DMS53 treated with DMSO at 0.1 percent for 48 hours (cell line): ENCODE measurements around the gene LYRM4.

Experiments used
- DNase-seq: peaks from one replicate; lab custom pipeline; 2025; ENCODE audit not compliant: unreplicated experiment; lab: John Stamatoyannopoulos, UW

LYRM4 gene

GRCh38 chr6:5149891-5150290 lies 110.9 kb downstream of the LYRM4 start:
- DNase-seq = no peak

GRCh38 chr6:5149159-5149704 lies 111.5 kb downstream of the LYRM4 start:
- DNase-seq = no peak

GRCh38 chr6:5146398-5146797 lies 114.4 kb downstream of the LYRM4 start:
- no peak for DNase-seq

GRCh38 chr6:5143634-5144311 lies 117.0 kb downstream of the LYRM4 start:
- DNase-seq = peak; percentile 74

GRCh38 chr6:5142915-5143314 lies 117.8 kb downstream of the LYRM4 start:
- no peak for DNase-seq

- DNase-seq = no peak
These were observed 118.6 kb downstream of the LYRM4 start for GRCh38 chr6:5142131-5142530.

GRCh38 chr6:5141046-5141445 lies 119.7 kb downstream of the LYRM4 start:
- no peak for DNase-seq

- DNase-seq = no peak
These were observed 120.7 kb downstream of the LYRM4 start for GRCh38 chr6:5139828-5140771.

- DNase-seq = no peak
These were observed 121.5 kb downstream of the LYRM4 start for GRCh38 chr6:5138995-5139827.

- DNase-seq = no peak
These were observed 123.9 kb downstream of the LYRM4 start for GRCh38 chr6:5136851-5137250.

- DNase-seq = no peak
These were observed 124.9 kb downstream of the LYRM4 start for GRCh38 chr6:5135788-5136376.

- no peak for DNase-seq
These were observed 126.8 kb downstream of the LYRM4 start for GRCh38 chr6:5133943-5134342.

- DNase-seq = no peak
These were observed 128.0 kb downstream of the LYRM4 start for GRCh38 chr6:5132731-5133130.

GRCh38 chr6:5130135-5130866 lies 130.4 kb downstream of the LYRM4 start:
- no peak for DNase-seq

GRCh38 chr6:5128351-5128750 lies 132.4 kb downstream of the LYRM4 start:
- no peak for DNase-seq

GRCh38 chr6:5127106-5127687 lies 133.6 kb downstream of the LYRM4 start:
- no peak for DNase-seq

GRCh38 chr6:5126214-5126613 lies 134.5 kb downstream of the LYRM4 start:
- no peak for DNase-seq

- no peak for DNase-seq
These were observed 135.4 kb downstream of the LYRM4 start for GRCh38 chr6:5125152-5126006.

- no peak for DNase-seq
These were observed 136.2 kb downstream of the LYRM4 start for GRCh38 chr6:5124526-5124925.
